Mesothelial cell of epicardium (in vitro differentiated cells): ENCODE results near the gene THAP9. TPM values are rescaled to one million over a fixed set of nuclear protein-coding genes. Genes with fewer than 3 reads are reported as not detected.

Experiments
- DNase-seq, 2 experiments: peaks; one replicate each; pipeline ENCODE4 v3.0.0; 2021; ENCODE audit warnings: low spot score in 2 of 2; ENCODE audit not compliant: unreplicated experiment in 2 of 2
- H3K27ac Mint-ChIP-seq: 2 replicates; pipeline ENCODE4 v1.8.0; 2021; ENCODE audit warnings: mixed read lengths
- H3K27me3 Mint-ChIP-seq: 2 replicates; pipeline ENCODE4 v1.8.0; 2021; ENCODE audit warnings: low read depth, mixed read lengths
- H3K36me3 Mint-ChIP-seq: 2 replicates; pipeline ENCODE4 v1.8.0; 2021; ENCODE audit warnings: mixed read lengths
- H3K4me1 Mint-ChIP-seq: 2 replicates; pipeline ENCODE4 v1.8.0; 2021; ENCODE audit warnings: mixed read lengths
- H3K4me3 Mint-ChIP-seq: 2 replicates; pipeline ENCODE4 v1.8.0; 2021; ENCODE audit warnings: mild to moderate bottlenecking, moderate library complexity, mixed read lengths
- H3K9me3 Mint-ChIP-seq: 2 replicates; pipeline ENCODE4 v1.8.0; 2021; ENCODE audit warnings: mixed read lengths
- total RNA-seq: library from RNA; stranded (reverse); gene quantifications from 3 replicates; pipeline ENCODE4 v1.2.1, GENCODE V29; 2021
- TF ChIP-seq, protein P1 (sequence below): fragments of 200-600 bp; sonication (generic); IDR thresholded peaks from one replicate; pipeline ENCODE4 v1.5.0; 2021; ENCODE audit warnings: antibody characterized with exemption; ENCODE audit not compliant: unreplicated experiment

Gene THAP9
- total RNA-seq, 1 donor from 2014 or later, result 8.8 TPM

DNA sequence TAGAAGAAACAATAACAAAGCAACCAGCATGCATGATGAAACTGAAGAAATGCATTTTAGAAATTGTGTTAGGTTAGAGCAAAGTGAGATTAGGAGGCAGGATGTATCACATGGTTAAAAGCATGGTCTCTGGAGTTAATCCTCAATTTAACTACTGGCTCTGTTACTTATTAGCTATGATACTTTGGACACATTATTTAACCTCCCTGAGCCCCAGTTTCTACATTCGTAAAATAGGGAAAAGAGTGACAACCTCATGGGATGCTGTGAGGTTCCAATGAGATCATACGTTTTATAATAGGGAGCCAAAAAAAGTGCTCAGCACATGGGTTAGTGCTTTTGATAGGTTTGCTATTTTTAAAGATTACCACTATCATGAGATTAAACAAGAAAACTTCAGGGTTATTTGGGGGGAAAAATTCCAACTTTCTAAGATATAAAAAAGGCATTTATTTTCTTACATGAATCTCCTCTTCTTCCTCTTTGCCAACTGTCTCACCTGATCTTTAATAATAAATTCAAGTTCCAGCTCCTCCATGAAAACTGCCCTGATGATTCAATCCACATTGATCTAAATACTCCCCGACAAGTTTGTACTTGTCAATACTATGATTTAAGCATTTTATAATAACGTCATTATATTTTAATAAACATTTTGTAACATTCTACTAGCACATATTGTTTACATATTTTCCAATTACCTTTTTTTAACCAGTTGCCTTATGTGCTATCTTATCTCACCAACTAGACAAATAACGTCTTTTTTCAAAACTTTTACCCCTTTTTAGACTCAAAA is 14.2 kb upstream of the THAP9 start:
- no peak for DNase-seq
- Mint-ChIP-seq H3K27ac (peak overlapping the region; percentile 64), H3K9me3 (no peaks in the 10 kb centered on the region), H3K36me3 (peaks cover 9% of the 10 kb centered on the region), H3K4me3 (peak overlapping the region; percentile 4), H3K4me1 (peaks cover 29% of the 10 kb centered on the region), H3K27me3 (no peaks in the 10 kb centered on the region)
- TF ChIP-seq, protein P1, sequence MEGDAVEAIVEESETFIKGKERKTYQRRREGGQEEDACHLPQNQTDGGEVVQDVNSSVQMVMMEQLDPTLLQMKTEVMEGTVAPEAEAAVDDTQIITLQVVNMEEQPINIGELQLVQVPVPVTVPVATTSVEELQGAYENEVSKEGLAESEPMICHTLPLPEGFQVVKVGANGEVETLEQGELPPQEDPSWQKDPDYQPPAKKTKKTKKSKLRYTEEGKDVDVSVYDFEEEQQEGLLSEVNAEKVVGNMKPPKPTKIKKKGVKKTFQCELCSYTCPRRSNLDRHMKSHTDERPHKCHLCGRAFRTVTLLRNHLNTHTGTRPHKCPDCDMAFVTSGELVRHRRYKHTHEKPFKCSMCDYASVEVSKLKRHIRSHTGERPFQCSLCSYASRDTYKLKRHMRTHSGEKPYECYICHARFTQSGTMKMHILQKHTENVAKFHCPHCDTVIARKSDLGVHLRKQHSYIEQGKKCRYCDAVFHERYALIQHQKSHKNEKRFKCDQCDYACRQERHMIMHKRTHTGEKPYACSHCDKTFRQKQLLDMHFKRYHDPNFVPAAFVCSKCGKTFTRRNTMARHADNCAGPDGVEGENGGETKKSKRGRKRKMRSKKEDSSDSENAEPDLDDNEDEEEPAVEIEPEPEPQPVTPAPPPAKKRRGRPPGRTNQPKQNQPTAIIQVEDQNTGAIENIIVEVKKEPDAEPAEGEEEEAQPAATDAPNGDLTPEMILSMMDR, result no peak

DNA sequence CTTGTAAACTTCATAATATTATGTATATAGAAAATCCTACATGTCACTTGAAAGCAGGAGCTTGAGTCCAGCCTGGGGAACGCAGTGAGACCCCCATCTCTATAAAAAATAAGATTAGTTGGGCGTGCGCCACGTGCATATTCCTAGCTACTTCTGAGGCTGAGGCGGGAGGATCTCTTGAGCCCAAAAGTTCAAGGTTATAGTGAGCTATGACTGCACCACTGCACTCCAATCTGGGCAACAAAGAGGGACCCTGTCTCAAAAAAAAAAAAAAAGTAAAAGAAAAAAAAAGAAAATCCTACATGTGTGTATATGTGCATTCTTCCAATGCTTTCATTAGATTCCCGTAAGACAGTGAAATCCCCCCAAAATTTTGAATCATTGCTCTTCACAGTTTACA is 11.2 kb upstream of the THAP9 start:
- Mint-ChIP-seq H3K4me3 (peak overlapping the region; percentile 91), H3K27ac (peak overlapping the region; percentile 99), H3K27me3 (no peaks in the 10 kb centered on the region), H3K9me3 (no peaks in the 10 kb centered on the region), H3K36me3 (peaks cover 3% of the 10 kb centered on the region), H3K4me1 (peaks cover 42% of the 10 kb centered on the region)
- no peak for DNase-seq
- TF ChIP-seq, protein P1, result no peak

DNA sequence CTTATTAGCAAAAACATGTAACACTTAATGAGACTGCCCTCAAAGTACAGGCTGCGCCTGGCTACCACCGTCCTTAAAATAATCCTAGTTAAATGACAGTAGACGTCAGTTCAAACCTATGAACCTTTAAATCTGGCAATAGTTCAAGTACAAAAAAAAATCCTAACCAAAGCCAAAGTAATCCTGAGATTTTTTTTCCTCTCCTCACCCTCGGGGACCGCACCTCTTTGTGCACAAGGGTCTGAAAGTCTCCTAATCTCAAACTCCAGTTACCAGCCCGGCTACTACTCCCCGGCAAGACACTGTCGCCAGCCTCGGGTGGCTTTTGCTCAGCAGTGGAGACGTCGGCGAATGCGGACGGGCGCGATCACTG is 10.0 kb upstream of the THAP9 start:
- H3K27ac Mint-ChIP-seq, result peak overlapping the region; percentile 99
- H3K36me3 Mint-ChIP-seq, result peaks cover 6% of the 10 kb centered on the region
- peaks cover 40% of the 10 kb centered on the region for H3K4me1 Mint-ChIP-seq
- TF ChIP-seq, protein P1, result no peak
- no peaks in the 10 kb centered on the region for H3K27me3 Mint-ChIP-seq
- H3K4me3 Mint-ChIP-seq, result peak overlapping the region; percentile 91
- H3K9me3 Mint-ChIP-seq, result no peaks in the 10 kb centered on the region
- DNase-seq, result no peak

DNA sequence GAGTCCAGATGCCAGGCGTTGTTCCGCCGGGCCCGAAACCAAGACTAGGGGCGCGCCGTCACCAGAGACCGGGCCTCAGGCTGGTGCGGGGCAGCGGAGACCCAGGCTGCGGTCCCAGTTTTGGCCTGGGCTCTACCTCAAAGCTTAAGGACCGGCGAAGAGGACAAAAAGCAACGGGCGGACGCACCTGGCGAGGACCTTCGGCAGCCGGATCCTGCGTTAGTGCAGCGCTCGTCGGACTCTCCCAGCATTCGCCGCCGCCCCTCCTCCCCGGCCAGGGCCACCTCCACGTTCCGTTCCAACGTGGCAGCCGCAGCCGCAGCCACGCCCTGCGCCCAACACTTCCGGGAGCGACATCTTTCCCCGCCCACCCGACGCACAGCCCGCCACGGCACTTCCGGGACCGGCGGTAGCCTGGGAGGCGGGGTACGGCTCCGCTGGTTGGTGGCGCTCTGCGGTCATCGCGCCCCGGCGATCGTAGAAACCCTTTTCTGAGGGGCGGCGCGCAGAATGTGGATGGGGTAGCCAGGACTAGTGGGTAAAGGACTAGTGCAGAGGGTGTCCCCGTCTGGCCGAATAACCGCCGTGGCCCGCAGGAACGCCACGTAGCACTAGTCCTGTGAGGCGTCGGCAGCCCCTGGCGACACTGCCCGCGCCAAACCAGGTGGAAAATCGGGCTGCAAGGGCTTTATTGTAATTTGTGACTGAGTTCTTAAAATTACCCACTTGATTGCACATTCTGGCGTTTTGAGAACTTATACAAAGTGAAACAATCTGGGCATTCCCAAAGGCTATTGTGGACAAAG is 9.4 kb upstream of the THAP9 start, which contains the start of gene SEC31A:
TSS of gene SEC31A (minus strand) at position 253 of the 806 bp plus-strand sequence. CDS start 9,217 bp downstream, outside the sequence.
- Mint-ChIP-seq H3K27me3 (no peaks in the 10 kb centered on the region), H3K4me1 (peaks cover 34% of the 10 kb centered on the region), H3K27ac (peak within 1 kb of the TSS; percentile 99), H3K36me3 (peaks cover 9% of the 10 kb centered on the region), H3K9me3 (no peaks in the 10 kb centered on the region), H3K4me3 (peak within 1 kb of the TSS; percentile 91)
- TF ChIP-seq, protein P1, result no peak
- peak; percentile 89 to 95 for DNase-seq

DNA sequence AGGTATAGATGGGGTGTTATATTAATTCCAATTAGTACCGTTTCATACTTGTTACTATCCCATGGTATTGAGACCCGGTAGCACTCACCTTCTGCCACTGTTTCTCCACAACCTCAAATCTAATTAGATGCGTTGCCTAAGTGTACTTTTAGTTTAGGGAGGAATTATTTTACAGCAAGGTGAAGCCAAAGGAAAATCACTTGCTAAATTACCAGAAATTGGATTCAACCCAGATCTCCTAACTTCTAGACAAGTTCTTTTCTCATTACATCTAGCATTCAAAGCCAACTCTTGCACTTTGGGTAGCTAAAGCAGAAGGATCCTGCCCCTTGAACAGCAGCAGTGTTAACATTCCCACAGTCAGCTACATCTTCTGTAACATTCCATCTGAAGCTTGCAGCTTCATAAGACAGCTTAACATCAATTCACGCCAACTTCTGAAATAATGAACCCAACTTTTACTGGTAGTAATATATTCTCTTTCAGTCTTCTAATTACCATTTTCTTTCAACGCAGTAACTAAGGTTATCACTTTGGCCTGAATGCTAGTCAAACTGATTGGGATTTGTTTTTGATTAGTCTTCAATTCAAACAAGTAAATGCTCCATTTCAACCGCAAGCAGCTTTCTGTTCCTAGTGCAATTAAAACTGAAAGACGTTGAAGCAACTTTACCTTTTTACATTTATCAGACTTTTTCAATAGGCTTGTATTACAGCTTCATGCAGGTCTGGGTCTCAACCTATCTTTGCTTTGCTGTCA is 8.6 kb upstream of the THAP9 start:
- no peak for DNase-seq
- TF ChIP-seq, protein P1, result no peak
- Mint-ChIP-seq H3K36me3 (peaks cover 12% of the 10 kb centered on the region), H3K27ac (peak overlapping the region; percentile 99), H3K27me3 (no peaks in the 10 kb centered on the region), H3K4me3 (peak overlapping the region; percentile 91), H3K9me3 (no peaks in the 10 kb centered on the region), H3K4me1 (peaks cover 29% of the 10 kb centered on the region)
